Heart left ventricle (tissue), 13 donors: ENCODE results near the gene KNDC1.

Source experiments
- POLR2A ChIP-seq, 2 donors: fragments of 450-650 bp; IDR thresholded peaks; one replicate each; pipeline ENCODE4 v1.6.1; 2017; ENCODE audit warnings: antibody characterized with exemption in 2 of 2, mild to moderate bottlenecking in 2 of 2, moderate library complexity in 2 of 2
- TF ChIP-seq, protein P1 (sequence below), 12 donors: fragments of 200-600 bp; sonication (generic) in 4 of 12; IDR thresholded peaks; one replicate each; pipeline versions ENCODE4 v1.5.0 to v1.8.0; 2018 to 2022; ENCODE audit warnings: antibody characterized with exemption in 12 of 12, mild to moderate bottlenecking in 5 of 12
- donor health status: ischemic (EF 13 %, LVEDD 7.1; RV severe dilation, severe dysfunction).
- donor health status: DM: no; HTN: yes; CAD: no.
- donor health status: DM: no; HTN: no; CAD: no.
- donor health status: ischemic (EF 25% LVEDD 6.9; RV normal size, moderate dysfunction).
- donor health status: ischemic (EF 25% LVEDD 5.7; RV mildly dilated, moderate dysfunction).
- donor health status: ischemic (EF 35%, LVEDD 5.7; RV mildly dilated, moderate dysfunction).
- donor health status: nonischemic (EF 11% LVEDD 7.7; RV severe dilation, severe dysfunction).
- donor health status: DM: yes; HTN: yes; CAD: no.
- donor health status: PGD.
- donor health status: ischemic (EF 29% LVEDD 5.4; RV normal size, mild dysfunction).
- donor health status: nonischemic (EF 23%, LVEDD 6.1; RV moderate dilation, normal function).

DNA sequence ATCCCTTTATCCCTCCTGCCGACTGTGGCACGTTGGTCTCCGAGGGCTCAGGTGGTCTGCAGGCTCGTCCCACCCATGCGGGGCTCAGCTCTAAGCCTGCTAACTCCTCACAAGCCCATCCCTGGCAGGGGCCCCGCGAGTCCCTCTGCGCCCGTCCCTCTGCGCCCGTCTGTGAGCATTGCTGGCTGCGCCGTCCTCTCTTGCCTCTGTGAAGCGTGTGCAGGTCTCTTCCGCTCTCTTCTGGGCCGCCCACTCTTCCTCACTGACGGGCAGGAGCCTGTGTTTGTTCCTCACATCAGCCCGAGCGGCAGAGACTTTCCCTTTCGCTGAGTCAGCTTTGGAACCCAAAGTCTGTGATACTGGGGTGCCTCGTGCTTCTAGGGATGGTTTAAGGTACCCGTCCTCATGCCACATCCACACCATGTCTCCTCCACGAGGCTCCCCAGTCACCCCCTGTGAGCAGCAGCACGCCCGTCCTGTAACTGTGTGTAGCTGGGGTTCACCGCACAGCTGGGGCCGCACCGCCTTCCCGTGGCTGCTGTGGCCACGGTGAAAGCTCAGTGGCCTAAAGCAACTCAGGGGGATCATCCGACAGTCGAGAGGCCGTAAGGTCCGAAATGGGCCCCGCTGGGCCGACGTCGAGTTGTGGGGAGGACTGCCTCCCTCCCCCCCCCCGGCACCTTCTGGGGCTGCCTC, 36.8 kb upstream of the KNDC1 start:
- TF ChIP-seq, protein P1, sequence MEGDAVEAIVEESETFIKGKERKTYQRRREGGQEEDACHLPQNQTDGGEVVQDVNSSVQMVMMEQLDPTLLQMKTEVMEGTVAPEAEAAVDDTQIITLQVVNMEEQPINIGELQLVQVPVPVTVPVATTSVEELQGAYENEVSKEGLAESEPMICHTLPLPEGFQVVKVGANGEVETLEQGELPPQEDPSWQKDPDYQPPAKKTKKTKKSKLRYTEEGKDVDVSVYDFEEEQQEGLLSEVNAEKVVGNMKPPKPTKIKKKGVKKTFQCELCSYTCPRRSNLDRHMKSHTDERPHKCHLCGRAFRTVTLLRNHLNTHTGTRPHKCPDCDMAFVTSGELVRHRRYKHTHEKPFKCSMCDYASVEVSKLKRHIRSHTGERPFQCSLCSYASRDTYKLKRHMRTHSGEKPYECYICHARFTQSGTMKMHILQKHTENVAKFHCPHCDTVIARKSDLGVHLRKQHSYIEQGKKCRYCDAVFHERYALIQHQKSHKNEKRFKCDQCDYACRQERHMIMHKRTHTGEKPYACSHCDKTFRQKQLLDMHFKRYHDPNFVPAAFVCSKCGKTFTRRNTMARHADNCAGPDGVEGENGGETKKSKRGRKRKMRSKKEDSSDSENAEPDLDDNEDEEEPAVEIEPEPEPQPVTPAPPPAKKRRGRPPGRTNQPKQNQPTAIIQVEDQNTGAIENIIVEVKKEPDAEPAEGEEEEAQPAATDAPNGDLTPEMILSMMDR (IDR thresholded peaks at IDR 0.05) = no peak
- no peak for TF ChIP-seq POLR2A (IDR thresholded peaks at IDR 0.05)
